Effector memory CD8-positive, alpha-beta T cell (primary cell): Measurements from ENCODE around the gene B3GNT2.

Experiments used
- ATAC-seq: fragments of 150-1000 bp; cut with Tn5 transposase; replicated peaks from 2 replicates; pipeline ENCODE4 v1.10.0; 2021; ENCODE audit warnings: mild to moderate bottlenecking, moderate library complexity
- DNase-seq, 3 experiments: peaks; one replicate each; pipeline ENCODE4 v3.0.0; 2021
- H3K27ac Mint-ChIP-seq, 2 donors: one replicate each; pipeline ENCODE4 v1.8.0; 2022; ENCODE audit warnings: mild to moderate bottlenecking in 2 of 2, mixed read lengths in 2 of 2, moderate library complexity in 2 of 2
- H3K27me3 Mint-ChIP-seq, 2 donors: one replicate each; pipeline ENCODE4 v1.8.0; 2022; ENCODE audit warnings: mixed read lengths in 2 of 2
- H3K36me3 Mint-ChIP-seq: one replicate; pipeline ENCODE4 v1.8.0; 2022; ENCODE audit warnings: mild to moderate bottlenecking, moderate library complexity, mixed read lengths; ENCODE audit not compliant: insufficient read depth
- H3K4me1 Mint-ChIP-seq, 2 donors: one replicate each; pipeline ENCODE4 v1.8.0; 2022; ENCODE audit warnings: low read depth in 2 of 2, mixed read lengths in 2 of 2
- H3K4me3 Mint-ChIP-seq, 2 donors: one replicate each; pipeline ENCODE4 v1.8.0; 2022; ENCODE audit warnings: mild to moderate bottlenecking in 2 of 2, mixed read lengths in 2 of 2, moderate library complexity in 2 of 2
- H3K9me3 Mint-ChIP-seq, 2 donors: one replicate each; pipeline ENCODE4 v1.8.0; 2022; ENCODE audit warnings: mixed read lengths in 2 of 2

The B3GNT2 gene

DNA sequence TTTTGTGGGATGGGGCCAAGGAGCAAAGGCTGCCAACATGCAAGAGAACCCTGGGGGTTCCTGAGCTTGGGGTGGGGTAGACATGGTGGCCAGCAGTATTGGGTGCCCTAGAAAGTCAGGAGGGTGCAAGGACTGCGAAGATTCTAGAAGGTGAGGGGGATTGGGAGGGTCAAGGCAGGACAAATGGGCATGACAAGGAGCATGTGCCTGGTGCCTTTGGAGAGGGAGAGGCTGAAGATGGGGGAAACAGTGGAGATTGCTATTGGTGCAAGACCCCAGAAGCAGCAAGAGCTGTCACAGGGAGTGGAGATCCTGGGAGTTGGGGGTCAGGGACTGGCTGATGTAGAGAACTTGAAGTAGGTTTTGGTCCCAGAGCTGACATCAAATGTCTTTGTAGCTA lies 7.5 kb downstream of the B3GNT2 start:
- no peak for ATAC-seq
- peak overlapping the region; percentile 18 to 84 for H3K27ac Mint-ChIP-seq
- peak overlapping the region in 1 of 2 donors; percentile 94 for H3K4me3 Mint-ChIP-seq
- H3K4me1 Mint-ChIP-seq: peaks cover 81 to 92% of the 10 kb centered on the region in 2 donors
- peaks cover 28% of the 10 kb centered on the region for H3K36me3 Mint-ChIP-seq
- DNase-seq: no peak
- no peaks in the 10 kb centered on the region for H3K27me3 Mint-ChIP-seq
- no peaks in the 10 kb centered on the region for H3K9me3 Mint-ChIP-seq

DNA sequence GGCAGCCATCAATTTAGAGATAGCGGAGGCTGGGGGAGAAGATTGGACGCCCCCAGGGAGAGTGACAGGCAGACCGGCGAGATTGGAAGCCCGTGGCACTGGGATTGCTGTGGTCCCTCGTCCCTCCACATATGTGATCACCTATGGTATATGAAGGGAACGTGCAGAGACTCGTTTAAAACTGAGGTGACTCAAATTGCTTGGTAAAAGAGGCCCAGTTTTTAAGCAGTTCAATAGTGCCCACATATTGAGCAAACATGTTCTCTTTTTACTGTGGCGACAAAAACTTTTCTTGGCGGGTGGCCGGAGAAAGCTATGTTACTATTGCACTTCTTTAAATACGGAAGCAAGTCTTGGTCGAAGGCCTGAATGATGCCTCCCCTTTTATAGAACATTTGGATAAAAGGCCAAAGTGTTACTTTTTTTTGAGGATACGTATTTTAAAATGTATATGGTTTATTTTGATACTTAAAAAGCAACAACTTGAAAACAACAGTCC lies 9.1 kb downstream of the B3GNT2 start:
- peaks cover 84 to 95% of the 10 kb centered on the region in 2 donors for H3K4me1 Mint-ChIP-seq
- DNase-seq: no peak
- H3K9me3 Mint-ChIP-seq: no peaks in the 10 kb centered on the region
- peak overlapping the region; percentile 56 to 77 for H3K4me3 Mint-ChIP-seq
- H3K27me3 Mint-ChIP-seq: no peaks in the 10 kb centered on the region
- H3K27ac Mint-ChIP-seq: peak overlapping the region; percentile 73 to 89
- H3K36me3 Mint-ChIP-seq: peaks cover 30% of the 10 kb centered on the region
- no peak for ATAC-seq

DNA sequence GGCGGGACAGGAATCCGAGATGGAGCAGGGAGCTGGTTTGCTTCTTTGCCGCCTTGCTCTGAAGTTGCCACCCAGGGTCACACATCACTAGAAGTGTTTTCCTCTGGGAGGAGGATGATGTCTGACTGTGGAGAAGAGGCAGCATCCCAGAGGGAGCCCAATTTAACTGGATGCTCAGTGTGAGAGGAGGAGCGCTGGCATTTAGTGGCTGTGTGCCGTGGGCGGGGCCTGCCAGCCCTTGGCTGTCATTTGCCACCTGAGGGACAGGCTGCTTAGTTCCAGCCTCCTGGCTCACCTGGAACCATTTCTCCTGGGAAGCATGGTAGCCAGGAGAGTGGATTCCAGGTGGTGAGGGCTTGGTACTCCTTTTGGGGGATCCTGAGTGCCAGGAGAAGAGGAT lies 9.6 kb downstream of the B3GNT2 start:
- Mint-ChIP-seq H3K36me3 (peaks cover 29% of the 10 kb centered on the region), H3K4me1 (peaks cover 79 to 95% of the 10 kb centered on the region in 2 donors), H3K27me3 (no peaks in the 10 kb centered on the region), H3K9me3 (no peaks in the 10 kb centered on the region), H3K4me3 (peak overlapping the region; percentile 56 to 77), H3K27ac (peak overlapping the region; percentile 73 to 89)
- ATAC-seq: no peak
- DNase-seq: no peak

DNA sequence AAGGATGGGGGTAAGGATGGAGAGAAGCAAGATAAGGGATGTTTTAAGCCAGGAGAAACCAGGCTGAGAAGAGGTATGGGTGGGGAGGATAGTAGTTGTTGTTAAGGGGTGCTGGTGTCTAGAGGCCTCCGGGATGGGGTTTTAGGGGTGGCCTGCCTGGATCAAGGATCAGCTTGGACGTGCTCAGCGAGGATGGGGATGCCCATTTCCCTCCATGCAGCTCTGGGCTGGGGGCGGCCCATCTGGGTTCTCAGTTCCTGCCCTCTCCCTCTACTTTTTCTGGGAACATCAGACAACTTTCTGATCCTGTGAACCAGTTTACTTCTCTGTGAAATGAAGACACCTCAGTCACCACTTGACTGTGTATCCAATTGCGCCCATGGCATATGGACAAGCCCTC lies 10.1 kb downstream of the B3GNT2 start:
- ATAC-seq (no peak), DNase-seq (no peak)
- peak overlapping the region; percentile 73 to 89 for H3K27ac Mint-ChIP-seq
- H3K4me3 Mint-ChIP-seq: peak overlapping the region; percentile 56 to 77
- H3K4me1 Mint-ChIP-seq: peaks cover 78 to 95% of the 10 kb centered on the region in 2 donors
- H3K36me3 Mint-ChIP-seq: peaks cover 31% of the 10 kb centered on the region
- H3K27me3 Mint-ChIP-seq: no peaks in the 10 kb centered on the region
- no peaks in the 10 kb centered on the region for H3K9me3 Mint-ChIP-seq

DNA sequence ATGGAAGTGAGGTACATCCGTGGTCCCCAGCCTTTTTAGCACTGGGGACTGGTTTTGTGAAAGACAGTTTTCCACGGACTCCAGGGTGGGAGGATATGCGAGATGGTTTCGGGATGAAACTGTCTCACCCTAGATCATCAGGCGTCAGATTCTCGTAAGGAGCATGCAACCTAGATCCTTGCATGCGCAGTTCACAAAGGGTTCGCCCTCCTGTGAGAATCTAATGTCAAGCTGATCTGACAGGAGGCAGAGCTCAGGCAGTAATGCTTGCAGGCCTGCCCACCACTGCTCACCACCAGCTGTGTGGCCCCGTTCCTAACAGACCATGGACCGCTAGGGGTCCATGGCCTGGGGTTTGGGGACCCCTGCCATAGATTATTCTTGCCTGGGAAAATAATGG lies 11.6 kb downstream of the B3GNT2 start:
- no peak for ATAC-seq
- H3K9me3 Mint-ChIP-seq: peaks cover 4 to 11% of the 10 kb centered on the region in 2 donors
- H3K27ac Mint-ChIP-seq: peak overlapping the region; percentile 85 to 89
- no peaks in the 10 kb centered on the region for H3K27me3 Mint-ChIP-seq
- peak overlapping the region; percentile 55 to 77 for H3K4me3 Mint-ChIP-seq
- peaks cover 35% of the 10 kb centered on the region for H3K36me3 Mint-ChIP-seq
- no peak for DNase-seq
- peaks cover 75 to 94% of the 10 kb centered on the region in 2 donors for H3K4me1 Mint-ChIP-seq

DNA sequence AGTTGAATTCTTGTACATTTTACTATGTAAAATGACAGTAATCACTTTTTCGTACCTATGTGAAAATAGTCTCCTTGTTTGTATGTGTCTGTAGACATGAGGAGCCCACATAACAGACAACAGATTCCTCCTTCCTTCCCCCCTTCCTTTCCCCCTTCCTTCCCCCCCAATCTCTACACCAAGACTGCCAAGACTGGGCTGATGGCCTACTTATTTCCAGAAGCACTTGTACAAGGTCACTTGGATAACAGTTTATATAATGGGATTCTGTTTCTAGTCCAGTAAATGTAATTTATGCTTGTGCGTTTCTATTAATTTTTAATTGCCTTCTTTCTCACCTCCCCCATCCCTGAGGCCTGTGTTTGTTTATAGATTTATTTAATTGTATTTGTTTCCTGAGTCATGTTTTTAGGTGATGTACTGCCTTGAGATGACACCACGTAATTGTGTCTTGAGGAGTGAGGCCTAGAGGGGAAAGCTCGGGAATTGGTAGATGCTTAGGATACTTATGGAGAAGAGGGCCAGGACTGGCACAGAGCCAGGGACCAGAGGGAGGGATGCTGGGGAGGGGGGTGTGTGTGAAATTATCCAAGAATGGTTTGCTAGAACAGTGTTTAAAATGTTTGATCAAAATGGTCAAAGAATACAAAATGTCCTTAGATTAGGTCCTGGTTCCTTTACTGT lies 12.3 kb downstream of the B3GNT2 start:
- Mint-ChIP-seq H3K4me1 (peaks cover 70 to 94% of the 10 kb centered on the region in 2 donors), H3K27ac (peak overlapping the region; percentile 85 to 89), H3K27me3 (no peaks in the 10 kb centered on the region), H3K4me3 (peak overlapping the region; percentile 55 to 77), H3K36me3 (peaks cover 32% of the 10 kb centered on the region), H3K9me3 (peaks cover 4 to 11% of the 10 kb centered on the region in 2 donors)
- ATAC-seq (no peak), DNase-seq (no peak)

DNA sequence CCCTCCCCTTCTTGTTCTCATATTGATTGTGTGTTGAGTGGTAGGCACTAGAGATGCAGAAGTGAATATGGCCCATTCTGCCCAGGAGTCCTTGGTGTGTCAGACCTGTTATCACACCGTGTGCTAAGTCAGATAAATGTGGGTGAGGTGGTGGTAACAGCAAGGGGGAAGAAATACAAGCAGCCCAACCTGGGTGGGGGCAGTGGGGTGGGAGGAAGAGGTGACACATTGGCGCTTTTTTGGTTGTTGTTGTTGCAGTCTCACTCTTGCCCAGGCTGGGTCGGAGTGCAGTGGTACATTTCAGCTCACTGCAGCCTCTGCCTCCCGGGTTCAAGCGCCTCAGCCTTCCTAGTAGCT lies 12.8 kb downstream of the B3GNT2 start:
- Mint-ChIP-seq H3K4me1 (peaks cover 70 to 94% of the 10 kb centered on the region in 2 donors), H3K4me3 (peak overlapping the region; percentile 55 to 77), H3K9me3 (peaks cover 4 to 11% of the 10 kb centered on the region in 2 donors), H3K27ac (peak overlapping the region; percentile 85 to 89), H3K36me3 (peaks cover 32% of the 10 kb centered on the region), H3K27me3 (no peaks in the 10 kb centered on the region)
- DNase-seq: peak; percentile 46 to 66 (median 55)
- peak; percentile 94 for ATAC-seq

DNA sequence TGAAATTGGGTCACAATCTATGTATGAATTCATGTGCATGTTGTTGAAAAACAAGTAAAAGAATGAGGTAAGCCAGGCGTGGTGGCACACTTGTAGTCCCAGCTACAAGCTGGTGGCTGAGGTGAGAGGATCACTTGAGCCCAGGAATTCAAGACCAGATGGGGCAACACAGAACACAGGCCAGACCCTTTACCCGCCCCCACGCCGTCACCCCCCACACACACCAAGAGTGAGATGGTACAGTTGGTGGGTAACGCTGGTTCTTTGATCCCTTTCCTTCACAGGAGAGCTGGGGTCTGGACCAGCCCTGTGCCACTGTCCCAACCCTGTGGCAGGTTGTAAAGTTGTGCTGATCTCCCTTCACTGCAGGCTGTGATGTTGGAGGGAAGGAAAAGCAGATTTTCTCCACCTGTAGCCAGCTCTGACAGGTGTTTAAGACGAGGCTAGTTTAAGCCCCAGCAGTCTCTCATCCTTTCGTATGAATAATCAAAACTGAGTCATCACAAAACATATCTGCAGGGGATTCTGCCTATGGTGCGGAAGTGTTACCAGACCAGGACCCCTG lies 13.6 kb downstream of the B3GNT2 start:
- H3K9me3 Mint-ChIP-seq: peaks cover 4 to 11% of the 10 kb centered on the region in 2 donors
- DNase-seq (no peak), ATAC-seq (peak; percentile 38)
- H3K4me1 Mint-ChIP-seq: peaks cover 75 to 99% of the 10 kb centered on the region in 2 donors
- H3K36me3 Mint-ChIP-seq: peaks cover 32% of the 10 kb centered on the region
- peak overlapping the region; percentile 55 to 77 for H3K4me3 Mint-ChIP-seq
- peak overlapping the region; percentile 85 to 89 for H3K27ac Mint-ChIP-seq
- H3K27me3 Mint-ChIP-seq: no peaks in the 10 kb centered on the region

DNA sequence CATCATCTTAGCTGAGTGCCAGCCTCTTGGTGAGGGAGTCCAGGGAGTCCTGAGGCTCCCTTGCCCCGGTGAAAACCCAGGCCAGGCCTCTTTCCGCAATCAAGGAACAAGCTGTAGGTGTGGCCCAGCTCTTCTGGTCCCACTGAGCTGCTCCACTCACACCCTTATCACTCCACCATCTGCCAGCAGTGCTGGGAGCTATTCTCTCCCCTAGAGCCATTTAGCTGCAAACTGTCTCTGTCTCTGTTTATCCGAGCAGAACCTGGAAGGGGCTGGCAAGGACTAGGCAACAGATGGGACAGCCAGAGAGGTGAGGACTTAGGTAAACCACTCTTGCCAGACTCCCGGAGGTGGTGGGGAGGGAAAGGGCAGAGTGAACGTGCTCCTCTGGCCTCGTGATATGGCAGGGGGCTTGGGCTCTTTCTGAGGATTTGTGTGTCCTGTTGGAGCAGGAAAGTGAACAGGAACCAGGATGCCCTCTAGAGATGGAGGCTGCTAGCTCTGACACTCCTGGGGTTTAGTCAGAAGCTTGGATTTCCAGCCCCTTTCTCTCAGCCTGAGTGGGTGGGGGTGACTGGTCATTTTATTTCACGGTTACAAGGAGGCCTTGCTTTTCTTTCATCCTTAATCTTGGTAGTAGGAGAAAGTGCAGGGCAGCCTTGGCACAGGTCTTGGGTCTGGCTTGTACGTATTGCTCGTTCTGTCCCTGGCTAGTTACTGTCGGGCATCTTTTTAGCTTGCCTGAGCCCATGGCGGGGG lies 19.6 kb downstream of the B3GNT2 start:
- no peak for ATAC-seq

DNA sequence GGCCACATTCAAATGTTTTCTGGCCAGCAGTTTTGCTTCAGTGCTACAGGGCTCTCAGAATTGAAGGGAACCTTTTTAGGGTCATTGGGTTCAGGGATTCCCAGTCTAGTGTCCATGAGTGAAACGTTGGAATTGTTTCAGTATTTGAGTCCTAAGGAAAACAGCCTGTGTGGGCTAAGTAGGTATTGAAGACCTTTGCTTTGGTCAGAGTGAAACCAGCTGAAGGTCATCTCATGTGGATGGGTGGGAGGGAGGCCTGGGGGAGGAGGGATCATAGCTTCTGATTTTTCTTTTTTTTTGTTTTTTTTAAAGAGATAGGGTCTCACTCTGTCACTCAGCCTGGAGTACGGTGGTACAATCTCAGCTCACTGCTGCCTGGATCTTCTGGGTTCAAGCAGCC lies 20.2 kb downstream of the B3GNT2 start:
- no peak for ATAC-seq
- H3K4me3 Mint-ChIP-seq: peak overlapping the region; percentile 47 to 61
- peaks cover 79 to 99% of the 10 kb centered on the region in 2 donors for H3K4me1 Mint-ChIP-seq

More for the DNA sequence above, 19.6 kb downstream of the B3GNT2 start:
- H3K4me1 Mint-ChIP-seq: peaks cover 76 to 99% of the 10 kb centered on the region in 2 donors
- peaks cover 19% of the 10 kb centered on the region for H3K36me3 Mint-ChIP-seq
- peak overlapping the region; percentile 75 to 89 for H3K27ac Mint-ChIP-seq
- DNase-seq: no peak
- H3K4me3 Mint-ChIP-seq: peak overlapping the region; percentile 38 to 61
- no peaks in the 10 kb centered on the region for H3K27me3 Mint-ChIP-seq
- peaks cover 4 to 11% of the 10 kb centered on the region in 2 donors for H3K9me3 Mint-ChIP-seq

DNA sequence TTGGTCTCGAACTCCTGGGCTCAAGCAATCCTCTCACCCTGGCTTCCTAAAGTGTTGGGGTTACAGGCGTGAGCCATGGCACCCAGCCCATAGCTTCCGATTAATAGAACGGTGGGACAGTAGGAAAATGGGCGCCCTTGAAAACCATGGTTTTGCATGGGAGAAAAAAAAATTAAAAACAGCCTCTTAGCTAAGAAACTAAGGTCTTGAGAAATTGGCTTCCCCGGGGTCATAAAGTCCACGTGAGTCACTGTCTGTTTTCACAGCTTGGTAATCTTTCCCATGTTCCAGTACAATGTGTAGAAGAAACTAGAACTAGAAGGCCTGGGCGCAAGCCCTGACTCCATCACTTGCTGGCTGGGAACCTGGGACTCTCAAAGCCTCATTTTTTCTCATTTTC lies 20.7 kb downstream of the B3GNT2 start:
- H3K9me3 Mint-ChIP-seq: peaks cover 3 to 8% of the 10 kb centered on the region in 2 donors
- no peak for ATAC-seq
- no peaks in the 10 kb centered on the region for H3K27me3 Mint-ChIP-seq
- peaks cover 82 to 100% of the 10 kb centered on the region in 2 donors for H3K4me1 Mint-ChIP-seq
- DNase-seq: no peak
- H3K27ac Mint-ChIP-seq: peak overlapping the region; percentile 75 to 89
- H3K4me3 Mint-ChIP-seq: peak overlapping the region; percentile 47 to 61
- peaks cover 15% of the 10 kb centered on the region for H3K36me3 Mint-ChIP-seq

More for the DNA sequence above, 20.2 kb downstream of the B3GNT2 start:
- no peak for DNase-seq
- Mint-ChIP-seq H3K27me3 (no peaks in the 10 kb centered on the region), H3K9me3 (peaks cover 4 to 11% of the 10 kb centered on the region in 2 donors), H3K36me3 (peaks cover 16% of the 10 kb centered on the region), H3K27ac (peak overlapping the region; percentile 75 to 89)

DNA sequence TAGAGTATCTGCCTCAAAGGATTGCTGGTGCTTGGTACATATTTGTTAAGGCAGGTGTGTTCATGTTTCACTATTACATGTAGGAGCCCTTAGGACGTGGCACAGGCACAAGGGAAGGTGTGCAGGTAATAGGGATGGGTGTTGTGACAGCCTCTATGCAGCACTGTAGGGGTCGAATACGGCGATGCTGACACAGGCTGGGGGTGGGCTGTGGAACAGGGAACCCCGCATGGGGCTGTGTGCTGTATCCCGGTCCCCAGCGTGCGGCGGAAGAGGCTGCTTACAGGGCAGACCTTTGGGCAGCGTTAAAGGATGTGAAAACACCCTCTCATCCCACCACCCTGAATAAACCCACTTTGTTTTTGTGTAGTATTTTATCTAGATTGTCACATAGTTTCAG lies 21.5 kb downstream of the B3GNT2 start:
- Mint-ChIP-seq H3K27ac (peak overlapping the region; percentile 75 to 89), H3K36me3 (peaks cover 13% of the 10 kb centered on the region)

DNA sequence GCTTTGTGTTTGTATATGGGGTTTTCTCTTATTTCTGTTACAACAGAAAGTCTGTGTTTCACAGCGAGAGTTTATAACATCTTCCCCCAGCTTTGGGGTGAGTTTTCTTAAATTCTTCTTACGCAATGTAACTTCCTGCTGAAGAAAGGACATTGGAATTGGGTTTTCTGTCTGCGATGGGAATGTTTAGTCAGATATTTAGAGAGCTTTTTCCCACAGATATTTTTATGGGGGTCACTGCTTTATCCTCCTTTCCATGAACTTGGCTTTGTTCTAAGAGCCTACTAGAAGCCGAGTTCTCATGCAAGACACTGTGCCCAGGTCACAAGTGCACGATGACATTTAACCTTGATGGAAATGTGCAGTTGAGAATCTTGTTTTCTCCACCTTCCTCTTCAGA lies 22.1 kb downstream of the B3GNT2 start:
- Mint-ChIP-seq H3K4me3 (peak overlapping the region in 1 of 2 donors; percentile 61), H3K9me3 (no peaks in the 10 kb centered on the region), H3K36me3 (peaks cover 18% of the 10 kb centered on the region), H3K27me3 (no peaks in the 10 kb centered on the region), H3K4me1 (peaks cover 87 to 100% of the 10 kb centered on the region in 2 donors), H3K27ac (peak overlapping the region in 1 of 2 donors; percentile 89)
- no peak for DNase-seq
- no peak for ATAC-seq

More for the DNA sequence above, 21.5 kb downstream of the B3GNT2 start:
- peak overlapping the region; percentile 47 to 61 for H3K4me3 Mint-ChIP-seq
- no peak for DNase-seq
- H3K9me3 Mint-ChIP-seq: peaks cover 0 to under 1% of the 10 kb centered on the region in 2 donors
- no peaks in the 10 kb centered on the region for H3K27me3 Mint-ChIP-seq
- peaks cover 83 to 100% of the 10 kb centered on the region in 2 donors for H3K4me1 Mint-ChIP-seq
- no peak for ATAC-seq
